Heart left ventricle (tissue), 16 donors: ENCODE data around the gene GYS1. TPM values are rescaled to one million over a fixed set of nuclear protein-coding genes. Genes with fewer than 3 reads are reported as not detected.
A peak's percentile ranks its signal among the peaks of the same experiment; 100 is the strongest.

Source experiments
- ATAC-seq, 4 donors: fragments of 200-7000 bp; cut with Tn5 transposase; one replicate each; pipeline ENCODE4 v1.9.1; 2020 to 2022; ENCODE audit warnings: moderate library complexity in 4 of 4, mild to moderate bottlenecking in 3 of 4, moderate number of reproducible peaks in 1 of 4
- DNase-seq, 5 donors: peaks; one replicate each; pipeline ENCODE4 v3.0.0-alpha.2; 2020
- H3K27ac ChIP-seq, 12 donors: fragments of 200-600 bp; sonication (generic) in 4 of 12; one replicate each; pipeline versions ENCODE4 v1.5.0 to v1.8.0; 2016 to 2022; ENCODE audit warnings: mild to moderate bottlenecking in 2 of 12
- H3K27me3 ChIP-seq, 9 donors: fragments of 200-600 bp; sonication (generic) in 2 of 9; one replicate each; pipeline versions ENCODE4 v1.5.1 to v1.8.0; 2016 to 2022; ENCODE audit warnings: mild to moderate bottlenecking in 3 of 9
- H3K36me3 ChIP-seq, 9 donors: fragments of 200-600 bp; sonication (generic) in 2 of 9; one replicate each; pipeline versions ENCODE4 v1.5.0 to v1.8.0; 2018 to 2022; ENCODE audit warnings: mild to moderate bottlenecking in 2 of 9
- H3K4me1 ChIP-seq, 12 donors: fragments of 200-600 bp; sonication (generic) in 4 of 12; one replicate each; pipeline versions ENCODE4 v1.5.0 to v1.8.0; 2016 to 2022; ENCODE audit warnings: mild to moderate bottlenecking in 3 of 12
- H3K4me3 ChIP-seq, 12 donors: fragments of 200-600 bp; sonication (generic) in 4 of 12; one replicate each; pipeline versions ENCODE4 v1.5.0 to v1.8.0; 2017 to 2022; ENCODE audit warnings: mild to moderate bottlenecking in 9 of 12, moderate library complexity in 4 of 12
- H3K9me3 ChIP-seq, 12 donors: fragments of 200-600 bp; sonication (generic) in 4 of 12; one replicate each; pipeline versions ENCODE4 v1.5.0 to v1.8.0; 2016 to 2022; ENCODE audit warnings: mild to moderate bottlenecking in 1 of 12
- POLR2A ChIP-seq, 2 donors: fragments of 450-650 bp; IDR thresholded peaks; one replicate each; pipeline ENCODE4 v1.6.1; 2017; ENCODE audit warnings: antibody characterized with exemption in 2 of 2, mild to moderate bottlenecking in 2 of 2, moderate library complexity in 2 of 2
- WGBS, 4 donors: extraction: QIAGEN DNeasy Blood & Tissue Kit in 2 of 4; methylation state at CpG; one replicate each; pipeline versions ENCODE4 v1.1.5 to v1.1.7; 2013 to 2018; 5-methylcytosine and 5-hydroxymethylcytosine counted together
- intact Hi-C, 10 donors: fragments of 100-400 bp; cut with DNase I; formaldehyde crosslinking; loops; one replicate each; pipeline versions ENCODE4 v1.11.1 to v1.14.2; 2022
- polyA plus RNA-seq, 2 donors: library from polyadenylated mRNA; stranded (reverse); fragments of 200-250 nt; gene quantifications; one replicate each; pipeline ENCODE4 v1.2.3, GENCODE V29; 2013
- total RNA-seq, 9 donors: library from RNA; depleted of rRNA in 2 of 9; stranded (reverse); fragments of >200 nt in 2 of 9; fragmentation: NEBNext Ultra II Directional in 3 of 9; extraction: Animal tissue kit (Norgen Biotek cat#: 25700) in 3 of 9; gene quantifications; one replicate each; pipeline versions ENCODE4 v1.1.0 to v1.2.4, GENCODE V29; 2016 to 2023
- TF ChIP-seq, protein P1 (sequence below), 12 donors: fragments of 200-600 bp; sonication (generic) in 4 of 12; IDR thresholded peaks; one replicate each; pipeline versions ENCODE4 v1.5.0 to v1.8.0; 2018 to 2022; ENCODE audit warnings: antibody characterized with exemption in 12 of 12, mild to moderate bottlenecking in 5 of 12
- donor health status: ischemic (EF 13 %, LVEDD 7.1; RV severe dilation, severe dysfunction).
- donor health status: healthy with polysubstance abuse.
- donor health status: DM: no; HTN: yes; CAD: no.
- donor health status: DM: no; HTN: no; CAD: no.
- donor health status: ischemic (EF 25% LVEDD 6.9; RV normal size, moderate dysfunction).
- donor health status: ischemic (EF 25% LVEDD 5.7; RV mildly dilated, moderate dysfunction).
- donor health status: healthy.
- donor health status: DM: yes; HTN: yes; CAD: no.
- donor health status: ischemic (EF 35%, LVEDD 5.7; RV mildly dilated, moderate dysfunction).
- donor health status: nonischemic (EF 11% LVEDD 7.7; RV severe dilation, severe dysfunction).
- donor health status: DM: yes; HTN: yes; CAD: no.
- donor health status: PGD.
- donor health status: ischemic (EF 29% LVEDD 5.4; RV normal size, mild dysfunction).
- donor health status: nonischemic (EF 23%, LVEDD 6.1; RV moderate dilation, normal function).

Gene GYS1
- total and polyA plus RNA-seq, 11 donors, result 114 to 264 (median 170) TPM

GRCh38 chr19:48986211-48986610 lies 6.9 kb downstream of the GYS1 start:
- Histone ChIP-seq H3K9me3 (no peaks in the 10 kb centered on the region), H3K4me3 (no peak overlapping the region), H3K36me3 (peaks cover 0 to 85% (median 76%) of the 10 kb centered on the region in 9 donors), H3K27ac (no peak overlapping the region), H3K4me1 (peaks cover 0 to 28% (median 16%) of the 10 kb centered on the region in 12 donors), H3K27me3 (no peaks in the 10 kb centered on the region)
- DNase-seq, result no peak
- ATAC-seq, result no peak
- 94 to 98% (median 96%) methylated on average over 3 of the region's 3 CpGs for WGBS, 4 donors
- TF ChIP-seq, protein P1, sequence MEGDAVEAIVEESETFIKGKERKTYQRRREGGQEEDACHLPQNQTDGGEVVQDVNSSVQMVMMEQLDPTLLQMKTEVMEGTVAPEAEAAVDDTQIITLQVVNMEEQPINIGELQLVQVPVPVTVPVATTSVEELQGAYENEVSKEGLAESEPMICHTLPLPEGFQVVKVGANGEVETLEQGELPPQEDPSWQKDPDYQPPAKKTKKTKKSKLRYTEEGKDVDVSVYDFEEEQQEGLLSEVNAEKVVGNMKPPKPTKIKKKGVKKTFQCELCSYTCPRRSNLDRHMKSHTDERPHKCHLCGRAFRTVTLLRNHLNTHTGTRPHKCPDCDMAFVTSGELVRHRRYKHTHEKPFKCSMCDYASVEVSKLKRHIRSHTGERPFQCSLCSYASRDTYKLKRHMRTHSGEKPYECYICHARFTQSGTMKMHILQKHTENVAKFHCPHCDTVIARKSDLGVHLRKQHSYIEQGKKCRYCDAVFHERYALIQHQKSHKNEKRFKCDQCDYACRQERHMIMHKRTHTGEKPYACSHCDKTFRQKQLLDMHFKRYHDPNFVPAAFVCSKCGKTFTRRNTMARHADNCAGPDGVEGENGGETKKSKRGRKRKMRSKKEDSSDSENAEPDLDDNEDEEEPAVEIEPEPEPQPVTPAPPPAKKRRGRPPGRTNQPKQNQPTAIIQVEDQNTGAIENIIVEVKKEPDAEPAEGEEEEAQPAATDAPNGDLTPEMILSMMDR (IDR thresholded peaks at IDR 0.05), result no peak
- intact Hi-C loops, result no loop called here

GRCh38 chr19:48985711-48986110 lies 7.4 kb downstream of the GYS1 start:
- no peak for ATAC-seq
- no peak for DNase-seq
- WGBS, 4 donors, result 72 to 90% (median 83%) methylated on average over 10 to 13 of the region's 13 CpGs
- TF ChIP-seq, protein P1 (IDR thresholded peaks at IDR 0.05), result no peak
- Histone ChIP-seq H3K27me3 (no peaks in the 10 kb centered on the region), H3K36me3 (peaks cover 0 to 89% (median 81%) of the 10 kb centered on the region in 9 donors), H3K27ac (no peak overlapping the region), H3K4me1 (peaks cover 0 to 23% (median 11%) of the 10 kb centered on the region in 12 donors), H3K4me3 (no peak overlapping the region), H3K9me3 (no peaks in the 10 kb centered on the region)
- intact Hi-C loops, result no loop called here

DNA sequence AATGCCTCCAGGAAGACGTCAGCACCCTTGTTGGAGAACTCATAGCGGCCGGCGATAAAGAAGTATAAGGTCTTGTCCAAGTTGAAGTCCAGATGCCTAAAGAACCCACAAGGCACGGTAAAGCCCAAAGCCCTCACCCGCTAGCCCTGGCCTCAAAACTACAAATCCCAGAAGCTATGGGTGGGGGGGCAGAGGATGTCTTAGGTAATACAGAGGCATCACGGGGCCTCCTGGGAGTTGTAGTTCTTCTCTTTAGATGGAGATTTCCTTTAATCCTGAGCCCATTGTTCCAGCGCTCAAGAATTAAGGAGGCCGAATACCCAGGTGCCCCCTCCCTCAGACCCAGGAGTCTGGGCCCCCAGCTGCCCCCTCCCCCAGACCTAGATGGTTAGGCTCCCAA lies 10.8 kb downstream of the GYS1 start:
- H3K4me3 ChIP-seq, result no peak overlapping the region
- no peak for DNase-seq
- 91 to 94% (median 92%) methylated on average over 8 to 9 of the region's 9 CpGs for WGBS, 4 donors
- peak overlapping the region in 8 of 12 donors; percentile 28 to 66 (median 39) for H3K27ac ChIP-seq
- no peaks in the 10 kb centered on the region for H3K9me3 ChIP-seq
- TF ChIP-seq, protein P1 (IDR thresholded peaks at IDR 0.05), result no peak
- TF ChIP-seq POLR2A (IDR thresholded peaks at IDR 0.05), result no peak
- ATAC-seq, result no peak
- peaks cover 0 to 26% (median 14%) of the 10 kb centered on the region in 12 donors for H3K4me1 ChIP-seq
- no peaks in the 10 kb centered on the region for H3K27me3 ChIP-seq
- intact Hi-C loops, result no loop called here
- peaks cover 0 to 84% (median 78%) of the 10 kb centered on the region in 9 donors for H3K36me3 ChIP-seq

DNA sequence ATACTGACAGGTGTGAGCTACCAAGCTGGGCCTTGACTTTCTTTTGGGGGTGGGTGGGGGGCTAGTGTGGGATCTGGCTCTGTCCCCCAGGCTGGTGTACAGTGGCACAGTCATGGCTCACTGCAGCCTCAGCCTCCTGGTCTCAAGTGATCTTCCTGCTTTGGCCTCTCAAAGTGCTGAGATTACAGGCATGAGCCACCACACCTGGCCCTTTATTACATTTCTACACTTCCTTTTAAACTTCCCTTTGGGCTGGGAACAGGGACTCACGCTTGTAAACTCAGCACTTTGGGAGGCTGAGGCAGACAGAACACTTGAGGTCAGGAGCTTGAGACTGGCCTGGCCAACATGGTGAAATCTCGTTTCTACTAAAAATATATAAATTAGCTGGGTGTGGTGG lies 16.0 kb downstream of the GYS1 start:
- WGBS, 4 donors, result 72 to 88% (median 80%) methylated on average over 2 of the region's 2 CpGs
- Histone ChIP-seq H3K27ac (peak overlapping the region in 10 of 12 donors; percentile 83 to 98 (median 88)), H3K9me3 (no peaks in the 10 kb centered on the region), H3K27me3 (no peaks in the 10 kb centered on the region), H3K4me3 (no peak overlapping the region), H3K4me1 (peaks cover 0 to 29% (median 14%) of the 10 kb centered on the region in 12 donors), H3K36me3 (peaks cover 0 to 83% (median 74%) of the 10 kb centered on the region in 9 donors)
- TF ChIP-seq POLR2A (IDR thresholded peaks at IDR 0.05), result no peak
- TF ChIP-seq, protein P1 (IDR thresholded peaks at IDR 0.05), result no peak
- DNase-seq (no peak), ATAC-seq (no peak)
- intact Hi-C loops, result loop anchor here in 2 of 10 donors (10.0 kb wide), 2 partner anchors 182 to 332 kb away; partner anchors contain the start of gene CA11 (in 1 of the 2)
